CD4-positive, alpha-beta T cell (primary cell): ENCODE data around the gene TDO2. TPM values are rescaled to one million over a fixed set of nuclear protein-coding genes. Genes with fewer than 3 reads are reported as not detected.

Experiments
- ATAC-seq: fragments of 200-7000 bp; cut with Tn5 transposase; one replicate; pipeline ENCODE4 v1.10.0; 2022; ENCODE audit warnings: mild to moderate bottlenecking; ENCODE audit not compliant: poor library complexity
- CTCF ChIA-PET: fragments of 350-600 bp; sonication (Branson Sonifier 250); formaldehyde crosslinking; loops from one replicate; lab custom pipeline; 2021; ENCODE audit warnings: antibody characterized with exemption, inconsistent platforms; lab: Charles Lee
- POLR2A ChIA-PET: fragments of 350-600 bp; sonication (Branson Sonifier 250); formaldehyde crosslinking; loops from one replicate; lab custom pipeline; 2021; ENCODE audit warnings: antibody characterized with exemption, inconsistent platforms; lab: Charles Lee
- DNase-seq, 14 experiments: peaks; one replicate each; pipeline ENCODE4 v3.0.0-alpha.2; 2013 to 2020; ENCODE audit warnings: mixed read lengths in 2 of 14
- H3K27ac ChIP-seq, 2 donors: one replicate each; pipeline versions ENCODE4 v1.5.1 to v1.7.0; 2013; ENCODE audit warnings: low read length in 2 of 2, low read depth in 1 of 2, mild to moderate bottlenecking in 1 of 2
- H3K27me3 ChIP-seq, 2 experiments: 1 replicate in 1 of 2; 2 replicates in 1 of 2; pipeline versions ENCODE4 v1.6.1 to v1.7.0; 2013; ENCODE audit warnings: low read length in 2 of 2, control low read depth in 1 of 2, mild to moderate bottlenecking in 1 of 2, moderate library complexity in 1 of 2; ENCODE audit not compliant: insufficient read depth in 2 of 2, control insufficient read depth in 1 of 2
- H3K36me3 ChIP-seq: one replicate; pipeline ENCODE4 v1.6.1; 2013; ENCODE audit warnings: low read length, control low read depth; ENCODE audit not compliant: insufficient read depth
- H3K4me1 ChIP-seq: one replicate; pipeline ENCODE4 v1.6.1; 2013; ENCODE audit warnings: low read length, control low read depth; ENCODE audit not compliant: insufficient read depth
- H3K4me3 ChIP-seq: one replicate; pipeline ENCODE4 v1.5.1; 2013; ENCODE audit warnings: mild to moderate bottlenecking, low read length, moderate library complexity
- H3K9me3 ChIP-seq, 2 experiments: 1 replicate in 1 of 2; 2 replicates in 1 of 2; pipeline versions ENCODE4 v1.6.1 to v1.7.0; 2013; ENCODE audit warnings: low read length in 2 of 2, mild to moderate bottlenecking in 2 of 2, control low read depth in 1 of 2, moderate library complexity in 1 of 2; ENCODE audit not compliant: control insufficient read depth in 1 of 2, insufficient read depth in 1 of 2
- H3K27ac Mint-ChIP-seq: one replicate; pipeline ENCODE4 v1.8.0; 2020; ENCODE audit warnings: mixed read lengths
- H3K27me3 Mint-ChIP-seq: one replicate; pipeline ENCODE4 v1.8.0; 2021; ENCODE audit warnings: mixed read lengths
- H3K36me3 Mint-ChIP-seq: one replicate; pipeline ENCODE4 v1.8.0; 2021; ENCODE audit warnings: low read depth, mixed read lengths
- H3K4me1 Mint-ChIP-seq: one replicate; pipeline ENCODE4 v1.8.0; 2021; ENCODE audit warnings: low read depth, mixed read lengths
- H3K4me3 Mint-ChIP-seq: one replicate; pipeline ENCODE4 v1.8.0; 2020; ENCODE audit warnings: mild to moderate bottlenecking, mixed read lengths
- H3K9me3 Mint-ChIP-seq: one replicate; pipeline ENCODE4 v1.8.0; 2020; ENCODE audit warnings: mixed read lengths
- CTCF ChIP-seq: fragments of 200-600 bp; IDR thresholded peaks from one replicate; pipeline ENCODE4 v1.8.0; 2022; ENCODE audit warnings: antibody characterized with exemption, mild to moderate bottlenecking
- intact Hi-C, 2 experiments: fragments of 100-400 bp; cut with DNase I in 1 of 2; cut with micrococcal nuclease in 1 of 2; formaldehyde crosslinking; loops; one replicate each; pipeline versions ENCODE4 v1.15.1 to v1.9.0; 2023 to 2025; cut with DNase I, micrococcal nuclease
- total RNA-seq, 174 experiments: library from RNA in 2 of 174; stranded (reverse) in 2 of 174; gene quantifications; one replicate each; pipeline ENCODE4 v1.2.3 and lab custom pipeline; 2021 to 2026

TDO2 gene
- total RNA-seq, 2 experiments from 2014 or later, result not detected

- Histone ChIP-seq H3K27me3 (no peaks in the 10 kb centered on the region), H3K4me1 (no peaks in the 10 kb centered on the region), H3K4me3 (no peak overlapping the region), H3K9me3 (no peaks in the 10 kb centered on the region), H3K27ac (no peak overlapping the region), H3K36me3 (no peaks in the 10 kb centered on the region)
- ATAC-seq, result no peak
- Mint-ChIP-seq H3K27me3 (no peaks in the 10 kb centered on the region), H3K4me3 (no peak overlapping the region), H3K27ac (no peak overlapping the region), H3K4me1 (no peaks in the 10 kb centered on the region), H3K9me3 (no peaks in the 10 kb centered on the region), H3K36me3 (no peaks in the 10 kb centered on the region)
- CTCF ChIA-PET, result no interaction called here
- no peak for TF ChIP-seq CTCF
- DNase-seq, result no peak
- intact Hi-C loops, result no loop called here
- POLR2A ChIA-PET, result no interaction called here
Measured at GRCh38 chr4:155878611-155879010, 24.9 kb upstream of the TDO2 start.

- Mint-ChIP-seq H3K4me3 (no peak overlapping the region), H3K9me3 (no peaks in the 10 kb centered on the region), H3K36me3 (no peaks in the 10 kb centered on the region), H3K4me1 (no peaks in the 10 kb centered on the region), H3K27me3 (no peaks in the 10 kb centered on the region), H3K27ac (no peak overlapping the region)
- Histone ChIP-seq H3K27ac (no peak overlapping the region), H3K4me3 (no peak overlapping the region), H3K9me3 (no peaks in the 10 kb centered on the region), H3K36me3 (no peaks in the 10 kb centered on the region), H3K4me1 (no peaks in the 10 kb centered on the region), H3K27me3 (no peaks in the 10 kb centered on the region)
- no peak for DNase-seq
- intact Hi-C loops, result no loop called here
- ChIA-PET CTCF (no interaction called here), POLR2A (no interaction called here)
- TF ChIP-seq CTCF, result no peak
- no peak for ATAC-seq
Measured at GRCh38 chr4:155879767-155880166, 23.7 kb upstream of the TDO2 start.

GRCh38 chr4:155881555-155881954, 21.9 kb upstream of the TDO2 start:
- intact Hi-C loops, result no loop called here
- ATAC-seq, result no peak

More at GRCh38 chr4:155881555-155881954, 21.9 kb upstream of the TDO2 start:
- CTCF ChIA-PET, result interaction anchor here (1.1 kb wide), 1 partner anchor 11 kb away, joined by 3 read pairs; no protein-coding TSS in a partner anchor
- POLR2A ChIA-PET, result interaction anchor here (0.5 kb wide), 1 partner anchor 1194 kb away, joined by 4 read pairs; no protein-coding TSS in a partner anchor
- Mint-ChIP-seq H3K4me3 (no peak overlapping the region), H3K27ac (no peak overlapping the region), H3K9me3 (no peaks in the 10 kb centered on the region), H3K4me1 (no peaks in the 10 kb centered on the region), H3K27me3 (no peaks in the 10 kb centered on the region), H3K36me3 (no peaks in the 10 kb centered on the region)
- no peaks in the 10 kb centered on the region for H3K36me3 ChIP-seq
- no peaks in the 10 kb centered on the region for H3K27me3 ChIP-seq
- TF ChIP-seq CTCF, result no peak
- DNase-seq, result no peak
- no peak overlapping the region for H3K4me3 ChIP-seq
- no peaks in the 10 kb centered on the region for H3K4me1 ChIP-seq
- no peak overlapping the region for H3K27ac ChIP-seq
- H3K9me3 ChIP-seq, result no peaks in the 10 kb centered on the region
